Thoracic aorta (tissue), 2 donors: ENCODE results near the gene ITLN2. TPM values are rescaled to one million over a fixed set of nuclear protein-coding genes. Genes with fewer than 3 reads are reported as not detected.

ENCODE experiments used
- ATAC-seq: fragments of 150-250 bp; one replicate; pipeline ENCODE4 v1.8.0; 2017; ENCODE audit warnings: low read depth; ENCODE audit not compliant: insufficient number of reproducible peaks, low FRiP score
- DNase-seq: peaks from one replicate; pipeline ENCODE4 v3.0.0-alpha.2; 2020; ENCODE audit warnings: low spot score
- H3K27ac ChIP-seq, 2 donors: fragments of 200-600 bp; sonication (generic); 1 replicate in 1 of 2; 2 replicates in 1 of 2; pipeline ENCODE4 v1.5.1; 2016; ENCODE audit warnings: mild to moderate bottlenecking in 2 of 2, moderate library complexity in 2 of 2
- H3K27me3 ChIP-seq: fragments of 200-600 bp; sonication (generic); replicated peaks from 2 replicates; pipeline ENCODE4 v1.6.0; 2016; ENCODE audit warnings: mild to moderate bottlenecking; ENCODE audit not compliant: insufficient read depth
- H3K36me3 ChIP-seq: fragments of 200-600 bp; sonication (generic); one replicate; pipeline ENCODE4 v1.5.1; 2016
- H3K4me1 ChIP-seq, 2 donors: fragments of 200-600 bp; sonication (generic); 1 replicate in 1 of 2; 2 replicates in 1 of 2; pipeline versions ENCODE4 v1.5.1 to v1.6.0; 2016; ENCODE audit warnings: low read depth in 2 of 2, mild to moderate bottlenecking in 1 of 2; ENCODE audit not compliant: control insufficient read depth in 1 of 2
- H3K4me3 ChIP-seq: fragments of 200-600 bp; sonication (generic); 2 replicates; pipeline ENCODE4 v1.5.1; 2016; ENCODE audit warnings: mild to moderate bottlenecking
- H3K9me3 ChIP-seq: fragments of 200-600 bp; sonication (generic); 2 replicates; pipeline ENCODE4 v1.5.1; 2016
- CTCF ChIP-seq: fragments of 200-600 bp; sonication (generic); IDR thresholded peaks from one replicate; pipeline ENCODE4 v1.5.1; 2019; ENCODE audit warnings: antibody characterized with exemption
- total RNA-seq, 2 donors: library from RNA; depleted of rRNA; stranded (reverse); fragments of >200 nt; gene quantifications; one replicate each; pipeline versions ENCODE4 v1.1.0 to v1.2.3, GENCODE V29; 2016

The ITLN2 gene
- total RNA-seq, 2 donors from 2014 or later = 3.0 TPM; not detected in 1

- H3K4me3 ChIP-seq = no peak overlapping the region
- H3K27ac ChIP-seq = no peak overlapping the region
- H3K27me3 ChIP-seq = peaks cover 4% of the 10 kb centered on the region
- H3K4me1 ChIP-seq = no peaks in the 10 kb centered on the region
- DNase-seq = no peak
- no peaks in the 10 kb centered on the region for H3K9me3 ChIP-seq
- TF ChIP-seq CTCF = no peak
- ATAC-seq = no peak
- H3K36me3 ChIP-seq = no peaks in the 10 kb centered on the region
Observed at GRCh38 chr1:160985723-160986122, 31.1 kb upstream of the ITLN2 start.

DNA sequence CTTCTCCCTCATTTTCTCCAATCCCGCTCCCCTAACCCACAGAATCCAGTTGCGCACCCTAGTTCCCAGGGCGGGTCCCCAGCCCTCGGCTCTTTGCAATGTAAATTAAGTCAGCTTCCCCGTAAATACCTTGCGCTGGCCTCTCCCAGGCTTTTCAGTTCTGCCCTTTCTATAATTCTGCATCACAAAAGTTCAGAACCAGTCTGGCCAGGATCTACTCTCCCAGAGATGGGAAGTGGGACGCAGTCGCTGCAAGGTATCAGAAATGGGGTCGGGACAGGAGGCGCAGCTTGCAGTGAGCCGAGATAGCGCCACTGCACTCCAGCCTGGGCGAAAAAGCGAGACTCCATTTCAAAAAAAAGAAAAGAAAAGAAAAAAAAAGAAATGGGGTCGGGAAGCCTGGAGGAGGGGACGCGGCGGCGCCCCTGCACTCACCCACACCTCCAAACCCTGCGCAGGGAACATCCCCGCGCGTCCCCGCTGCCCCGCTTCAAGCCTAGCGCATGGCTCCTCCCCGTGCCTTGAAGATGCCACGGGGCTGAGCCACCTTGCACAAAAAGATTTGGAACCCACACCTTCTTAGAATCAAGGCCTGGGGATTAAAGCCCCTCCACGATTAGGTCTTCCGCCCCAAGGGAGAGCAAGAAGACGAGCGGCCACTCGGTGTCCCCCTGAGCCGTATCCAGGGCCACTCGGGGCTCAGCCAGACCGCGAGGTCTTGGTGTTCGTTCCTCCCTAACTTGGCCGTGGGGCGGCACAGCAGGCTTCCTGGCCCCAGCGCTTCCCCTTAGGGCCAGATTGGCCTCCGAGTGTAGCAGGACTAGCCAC, 27.2 kb upstream of the ITLN2 start:
- Histone ChIP-seq H3K27ac (no peak overlapping the region), H3K4me1 (no peaks in the 10 kb centered on the region), H3K9me3 (no peaks in the 10 kb centered on the region), H3K36me3 (no peaks in the 10 kb centered on the region), H3K27me3 (peaks cover 5% of the 10 kb centered on the region), H3K4me3 (peak overlapping the region; percentile 51)
- ATAC-seq (no peak), DNase-seq (no peak)
- no peak for TF ChIP-seq CTCF

- Histone ChIP-seq H3K27ac (no peak overlapping the region), H3K4me1 (no peaks in the 10 kb centered on the region), H3K36me3 (no peaks in the 10 kb centered on the region), H3K9me3 (no peaks in the 10 kb centered on the region), H3K4me3 (no peak overlapping the region), H3K27me3 (peaks cover 5% of the 10 kb centered on the region)
- TF ChIP-seq CTCF = no peak
- no peak for ATAC-seq
- DNase-seq = no peak
Observed at GRCh38 chr1:160979286-160979685, 24.7 kb upstream of the ITLN2 start.

DNA sequence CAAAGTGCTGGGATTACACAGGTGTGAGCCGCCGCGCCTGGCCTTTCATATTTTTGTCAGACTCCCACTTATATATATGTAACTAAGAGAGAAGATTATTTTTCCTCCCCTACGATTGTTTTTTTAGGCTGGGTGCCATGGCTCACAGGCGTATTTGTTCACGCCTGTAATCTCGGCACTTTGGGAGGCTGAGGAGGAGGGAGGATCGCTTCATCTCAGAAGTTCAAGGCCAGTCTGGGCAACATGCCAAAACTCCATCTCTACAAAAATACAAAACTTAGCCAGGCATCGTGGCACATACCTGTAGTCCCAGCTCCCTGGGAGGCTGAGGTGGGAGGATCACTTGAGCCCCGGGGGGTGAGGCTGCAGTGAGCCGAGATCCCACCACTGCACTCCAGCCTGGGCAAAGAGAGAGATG, 23.9 kb upstream of the ITLN2 start:
- Histone ChIP-seq H3K36me3 (no peaks in the 10 kb centered on the region), H3K4me1 (no peaks in the 10 kb centered on the region), H3K27ac (no peak overlapping the region), H3K27me3 (peaks cover 5% of the 10 kb centered on the region), H3K9me3 (no peaks in the 10 kb centered on the region), H3K4me3 (no peak overlapping the region)
- DNase-seq (no peak), ATAC-seq (no peak)
- no peak for TF ChIP-seq CTCF

DNA sequence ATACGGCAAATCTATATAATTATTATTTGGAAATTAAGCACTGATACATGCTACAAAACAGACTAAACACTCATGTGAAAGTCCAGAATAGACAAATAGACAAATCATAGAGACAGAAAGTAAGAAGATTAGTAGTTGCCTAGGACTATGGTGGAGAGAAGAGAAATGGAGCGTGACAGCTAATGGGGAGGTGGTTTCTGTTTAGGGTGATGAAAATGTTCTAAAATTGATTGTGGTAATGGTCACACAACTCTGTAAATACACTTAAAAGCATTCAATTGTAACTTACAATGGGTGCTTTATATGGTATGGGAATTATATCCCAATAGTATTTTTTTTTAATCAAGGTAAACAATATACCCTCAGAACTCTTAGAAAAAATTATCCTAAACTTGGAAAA, 20.4 kb upstream of the ITLN2 start:
- TF ChIP-seq CTCF = no peak
- no peaks in the 10 kb centered on the region for H3K27me3 ChIP-seq
- H3K4me1 ChIP-seq = no peaks in the 10 kb centered on the region
- H3K4me3 ChIP-seq = no peak overlapping the region
- no peaks in the 10 kb centered on the region for H3K36me3 ChIP-seq
- no peak overlapping the region for H3K27ac ChIP-seq
- DNase-seq (no peak), ATAC-seq (no peak)
- H3K9me3 ChIP-seq = no peaks in the 10 kb centered on the region
